SIG-M5 treated with dmso at 0.1 percent for 504 hours (cell line): Measurements from ENCODE around the gene COPG2.
A peak's percentile ranks its signal among the peaks of the same experiment; 100 is the strongest.

Source experiments
- DNase-seq: peaks from one replicate; lab custom pipeline; 2025; ENCODE audit not compliant: unreplicated experiment; lab: John Stamatoyannopoulos, UW

COPG2 gene

DNA sequence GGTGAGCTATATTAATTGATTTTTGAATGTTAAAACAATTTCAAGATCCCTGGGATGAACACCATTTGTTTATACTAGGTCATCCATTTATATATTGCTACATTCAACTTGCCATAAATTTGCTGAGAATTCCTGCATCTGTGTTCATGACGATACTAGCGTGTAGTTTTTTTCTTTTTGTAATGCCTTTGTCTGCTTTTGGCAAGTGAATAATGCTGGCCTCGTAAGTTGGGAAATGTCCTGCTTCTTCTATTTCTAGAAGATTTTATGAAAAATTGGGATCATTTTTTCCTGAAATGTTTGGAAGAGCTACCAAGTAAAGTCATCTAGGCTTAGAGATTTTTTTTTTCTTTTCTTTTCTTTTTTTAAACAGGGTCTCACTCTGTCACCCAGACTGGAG lies 189.6 kb downstream of the COPG2 start:
- DNase-seq, result no peak

GRCh38 chr7:130476297-130477150 lies 192.0 kb downstream of the COPG2 start:
- no peak for DNase-seq

- no peak for DNase-seq
Observed at GRCh38 chr7:130475776-130476175, 192.8 kb downstream of the COPG2 start.

GRCh38 chr7:130473876-130474275 lies 194.7 kb downstream of the COPG2 start:
- no peak for DNase-seq

DNA sequence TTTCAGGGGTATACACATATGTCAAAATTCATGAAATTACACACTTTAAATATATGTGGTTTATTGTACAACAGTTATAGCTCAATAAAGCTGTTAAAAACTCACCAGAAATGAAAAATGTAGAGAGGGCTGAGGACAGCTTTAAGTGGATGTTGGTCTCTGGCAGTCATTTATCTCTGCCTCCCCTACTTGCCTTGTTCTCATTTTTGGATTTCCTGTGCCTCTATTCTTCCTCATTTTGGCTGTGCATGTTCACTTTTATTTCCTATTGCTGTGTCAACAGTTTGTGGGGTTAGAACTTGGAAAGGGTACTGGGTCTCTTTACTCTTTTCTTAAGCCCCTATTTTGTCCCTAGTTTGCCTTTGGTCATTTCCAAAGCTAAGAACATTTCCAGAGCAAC lies 195.3 kb downstream of the COPG2 start:
- peak; percentile 40 for DNase-seq

GRCh38 chr7:130471974-130472373 lies 196.6 kb downstream of the COPG2 start:
- no peak for DNase-seq

GRCh38 chr7:130468612-130469011 lies 199.9 kb downstream of the COPG2 start:
- DNase-seq, result no peak

DNA sequence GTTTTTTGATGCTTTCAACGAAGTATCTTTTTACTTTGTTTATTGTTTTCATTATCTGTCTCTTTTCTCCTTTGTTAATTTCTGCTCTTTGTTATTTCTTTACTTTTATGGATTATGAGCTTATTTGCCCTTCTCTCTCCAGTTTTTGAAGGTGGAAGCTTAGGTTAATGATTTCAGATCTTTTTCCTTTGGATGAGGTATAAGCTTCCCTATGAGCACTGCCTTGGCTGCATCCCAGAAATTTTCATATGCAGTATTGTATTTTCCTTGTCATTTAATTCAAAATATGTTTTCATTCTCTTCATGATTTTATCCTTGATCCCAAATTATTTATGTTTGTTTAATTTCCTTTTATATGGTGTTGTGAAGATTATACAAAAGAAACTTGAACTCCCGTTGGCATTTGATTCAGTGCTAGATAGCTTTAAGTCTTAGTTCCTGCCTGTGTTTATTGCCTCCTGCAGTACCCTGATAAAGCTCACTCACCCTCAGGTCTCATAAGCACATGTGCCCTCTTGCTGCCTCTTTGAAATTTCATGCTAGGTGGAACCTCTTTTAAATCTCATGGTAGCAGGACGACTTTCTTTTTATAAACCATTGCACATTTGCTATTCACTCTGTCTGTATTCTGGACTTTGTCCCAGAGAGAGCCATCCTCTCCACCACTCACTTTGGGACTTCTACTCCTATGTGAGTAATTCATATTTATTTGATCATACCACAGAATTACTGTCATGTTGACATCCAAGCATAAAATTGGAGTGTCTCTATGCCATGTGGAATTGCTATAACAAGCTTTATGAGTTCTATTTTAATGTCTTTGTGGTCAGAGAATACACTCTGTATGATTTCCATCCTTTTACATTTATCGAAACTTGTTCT lies 204.8 kb downstream of the COPG2 start:
- no peak for DNase-seq

GRCh38 chr7:130461272-130461671 lies 207.3 kb downstream of the COPG2 start:
- DNase-seq, result no peak

DNA sequence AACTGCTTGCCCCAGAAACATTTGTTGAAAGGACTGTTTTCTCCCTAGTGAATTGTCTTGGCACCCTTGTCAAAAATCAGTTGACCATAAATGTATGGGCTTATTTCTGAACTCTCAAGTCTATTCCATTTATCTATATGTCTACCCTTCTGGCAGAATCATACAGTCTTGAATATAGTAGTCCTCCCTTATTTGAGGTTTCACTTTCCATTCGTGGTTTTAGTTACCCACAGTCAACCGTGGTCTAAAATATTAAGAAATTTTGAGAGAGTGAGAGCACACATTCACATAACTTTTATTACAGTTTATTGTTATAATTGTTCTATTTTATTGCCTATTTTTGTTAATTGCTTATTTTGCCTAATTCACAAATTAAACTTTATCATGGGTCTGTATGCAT lies 210.3 kb downstream of the COPG2 start:
- peak; percentile 22 for DNase-seq
